ENCODE measurements around the gene HSPD1. TPM values are rescaled to one million over a fixed set of nuclear protein-coding genes. Genes with fewer than 3 reads are reported as not detected.

HSPD1 gene
- total RNA-seq (183 TPM), polyA plus RNA-seq (100 to 1,000 TPM in 1 of 4 donors, 10 to 100 TPM in 3; 81.1 to 108 (median 93.2) TPM)

DNA sequence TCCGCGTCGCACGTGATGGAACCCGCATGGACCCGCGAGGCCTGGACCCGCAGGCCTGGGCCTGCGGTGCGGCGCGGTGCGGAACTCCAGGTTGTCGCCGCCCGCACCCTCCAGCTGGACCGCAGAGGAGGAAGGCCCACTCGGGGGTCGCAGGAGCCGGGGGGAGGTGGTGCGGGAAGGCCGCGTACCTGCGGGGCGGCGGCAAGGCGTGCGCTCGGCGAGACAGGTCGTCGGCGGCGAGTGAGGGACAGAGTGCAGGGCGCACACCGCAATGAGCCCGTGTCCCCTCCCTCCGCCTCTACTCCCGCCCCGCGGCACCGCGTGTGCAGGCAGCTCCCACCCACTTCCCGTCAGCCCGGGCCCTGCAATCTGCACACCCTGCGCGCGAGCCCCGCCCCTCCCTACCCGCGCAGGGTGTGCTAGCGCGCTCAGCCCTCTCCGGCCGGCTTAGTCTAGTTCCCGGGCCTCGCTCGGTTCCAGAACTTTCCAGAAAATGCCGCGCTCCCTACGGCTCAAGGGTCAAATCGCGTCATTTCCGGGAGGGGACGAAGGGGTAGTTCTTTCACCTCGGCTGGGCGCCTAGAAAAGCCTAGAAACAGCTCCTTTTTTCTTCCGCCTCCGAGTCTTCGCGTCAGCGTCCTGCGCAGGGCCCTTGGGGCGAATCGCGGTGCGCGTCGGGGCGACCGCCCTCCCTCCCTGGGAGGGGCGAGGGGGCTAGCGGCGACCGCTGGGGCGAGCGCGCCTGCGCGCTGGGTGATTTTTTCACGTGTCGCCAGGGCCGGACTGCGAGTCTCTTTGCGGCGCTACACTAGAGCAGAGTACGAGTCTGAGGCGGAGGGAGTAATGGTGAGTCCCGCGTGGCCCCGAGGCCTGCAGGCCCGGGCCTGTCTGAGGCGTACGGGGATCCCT lies at the start of gene HSPD1, which contains the start of gene HSPE1:
Gene HSPD1 (minus strand): TSS at position 247 of the 909 bp plus-strand sequence. CDS start 992 bp downstream, outside the sequence.
Gene HSPE1 (plus strand): TSS at position 786 of the 909 bp plus-strand sequence. CDS start 58 bp downstream, at position 844.
- no peaks in the 10 kb centered on the region for H3K27me3 ChIP-seq (ENCODE audit: control insufficient read depth, insufficient read depth, low read length)
- DNase-seq: peak; percentile 97 to 99 (median 97)
- H3K4me3 Mint-ChIP-seq: peak within 1 kb of the TSS; percentile 93 to 98 (median 95)
- H3K4me1 ChIP-seq (ENCODE audit: control insufficient read depth, insufficient read depth, low read length, poor library complexity, severe bottlenecking): peaks cover 57% of the 10 kb centered on the region
- peak within 1 kb of the TSS; percentile 98 for H3K27ac ChIP-seq (ENCODE audit: insufficient read depth, low read length, poor library complexity, severe bottlenecking)
- peaks cover 7% of the 10 kb centered on the region for H3K27me3 Mint-ChIP-seq
- peak; percentile 86 to 87 for ATAC-seq (ENCODE audit: low read depth in 2 of 2)
- no peaks in the 10 kb centered on the region for H3K9me3 Mint-ChIP-seq
- peaks cover 21% of the 10 kb centered on the region for H3K36me3 Mint-ChIP-seq
- H3K4me1 Mint-ChIP-seq: peaks cover 38 to 75% (median 47%) of the 10 kb centered on the region in 4 donors
- H3K4me3 ChIP-seq (ENCODE audit: low read depth, low read length): peak within 1 kb of the TSS; percentile 98
- H3K36me3 ChIP-seq (ENCODE audit: control insufficient read depth, insufficient read depth, low read length): peaks cover 36% of the 10 kb centered on the region
- H3K9me3 ChIP-seq (ENCODE audit: control insufficient read depth in 2 of 2, low read length in 2 of 2): no peaks in the 10 kb centered on the region
- H3K27ac Mint-ChIP-seq: peak within 1 kb of the TSS; percentile 94 to 98 (median 98)

DNA sequence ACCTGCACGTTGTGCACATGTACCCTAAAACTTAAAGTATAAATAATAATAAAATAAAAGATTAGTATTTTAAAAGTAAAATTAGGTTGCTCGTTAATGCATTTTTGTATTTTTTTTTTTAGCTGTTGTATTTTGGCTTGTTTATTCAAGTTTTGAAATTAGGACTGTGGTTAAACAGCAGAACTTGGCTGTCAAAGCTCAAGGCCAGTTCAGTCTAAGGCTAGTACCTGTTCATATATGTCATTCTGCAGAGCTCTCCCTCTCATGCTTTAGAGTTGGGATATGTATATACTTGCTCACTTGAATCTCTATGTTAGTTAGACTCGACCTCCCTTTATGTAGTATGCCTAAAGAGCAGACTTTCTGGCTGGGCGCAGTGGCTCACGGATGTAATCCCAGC lies 48.9 kb upstream of the HSPD1 start:
- Mint-ChIP-seq H3K4me1 (peaks cover 6 to 16% (median 15%) of the 10 kb centered on the region in 4 donors), H3K36me3 (peaks cover 17% of the 10 kb centered on the region), H3K4me3 (no peak overlapping the region), H3K27ac (peak overlapping the region in 1 of 3 donors; percentile 14), H3K9me3 (no peaks in the 10 kb centered on the region), H3K27me3 (no peaks in the 10 kb centered on the region)
- Histone ChIP-seq H3K27me3 (ENCODE audit: control insufficient read depth, insufficient read depth, low read length) (no peaks in the 10 kb centered on the region), H3K36me3 (ENCODE audit: control insufficient read depth, insufficient read depth, low read length) (peaks cover 72% of the 10 kb centered on the region), H3K9me3 (ENCODE audit: control insufficient read depth in 2 of 2, low read length in 2 of 2) (no peaks in the 10 kb centered on the region), H3K4me3 (ENCODE audit: low read depth, low read length) (no peak overlapping the region), H3K4me1 (ENCODE audit: control insufficient read depth, insufficient read depth, low read length, poor library complexity, severe bottlenecking) (no peaks in the 10 kb centered on the region), H3K27ac (ENCODE audit: insufficient read depth, low read length, poor library complexity, severe bottlenecking) (no peak overlapping the region)
- no peak for ATAC-seq (ENCODE audit: low read depth in 2 of 2)
- DNase-seq: no peak

DNA sequence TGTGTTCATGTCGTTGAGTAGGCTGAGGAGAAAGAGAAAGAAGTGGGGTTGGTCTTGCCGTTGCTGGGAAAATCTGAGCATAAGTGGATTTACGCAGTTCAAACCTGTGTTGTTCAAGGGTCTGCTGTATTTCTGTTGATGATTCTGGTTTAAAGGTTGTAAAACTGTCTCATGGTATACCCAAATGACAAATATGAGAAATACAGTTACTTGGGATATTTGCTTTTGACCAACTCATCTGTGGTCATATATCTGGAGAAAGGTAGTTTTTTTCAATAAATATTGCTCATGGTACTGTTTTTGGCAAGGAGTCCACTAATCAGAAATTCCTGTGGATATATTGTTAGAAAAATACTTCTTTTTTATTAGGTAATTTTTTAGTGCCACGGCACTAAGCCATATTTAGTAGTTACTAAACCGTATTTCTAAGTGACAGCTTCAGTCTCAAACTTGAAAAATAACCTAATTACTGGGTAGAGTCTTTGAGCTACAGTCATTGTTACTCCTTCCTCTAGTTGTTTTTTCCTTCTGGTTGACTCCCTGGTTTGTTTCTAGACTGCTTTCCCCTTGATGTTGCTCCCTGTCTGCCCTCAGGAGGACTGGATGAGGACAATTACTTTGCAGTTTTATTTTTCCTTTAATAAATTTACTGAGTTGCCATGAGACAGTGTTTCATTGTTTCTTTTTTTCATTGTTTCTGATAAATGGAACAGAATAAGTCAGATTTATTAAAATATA lies 47.7 kb upstream of the HSPD1 start:
- H3K9me3 Mint-ChIP-seq: no peaks in the 10 kb centered on the region
- H3K36me3 Mint-ChIP-seq: peaks cover 26% of the 10 kb centered on the region
- peaks cover 8 to 17% (median 15%) of the 10 kb centered on the region in 4 donors for H3K4me1 Mint-ChIP-seq

GRCh38 chr2:197543206-197543605 lies 43.6 kb upstream of the HSPD1 start:
- H3K9me3 ChIP-seq (ENCODE audit: control insufficient read depth in 2 of 2, low read length in 2 of 2): no peaks in the 10 kb centered on the region
- no peaks in the 10 kb centered on the region for H3K27me3 ChIP-seq (ENCODE audit: control insufficient read depth, insufficient read depth, low read length)
- Mint-ChIP-seq H3K27me3 (no peaks in the 10 kb centered on the region), H3K36me3 (peaks cover 37% of the 10 kb centered on the region), H3K27ac (peak overlapping the region in 1 of 3 donors; percentile 12), H3K4me1 (peaks cover 21 to 31% (median 30%) of the 10 kb centered on the region in 4 donors), H3K4me3 (no peak overlapping the region), H3K9me3 (no peaks in the 10 kb centered on the region)
- H3K36me3 ChIP-seq (ENCODE audit: control insufficient read depth, insufficient read depth, low read length): peaks cover 74% of the 10 kb centered on the region
- no peak for ATAC-seq (ENCODE audit: low read depth in 2 of 2)
- H3K4me1 ChIP-seq (ENCODE audit: control insufficient read depth, insufficient read depth, low read length, poor library complexity, severe bottlenecking): no peaks in the 10 kb centered on the region
- DNase-seq: no peak
- H3K4me3 ChIP-seq (ENCODE audit: low read depth, low read length): no peak overlapping the region
- no peak overlapping the region for H3K27ac ChIP-seq (ENCODE audit: insufficient read depth, low read length, poor library complexity, severe bottlenecking)

More for the DNA sequence above, 47.7 kb upstream of the HSPD1 start:
- H3K27ac ChIP-seq (ENCODE audit: insufficient read depth, low read length, poor library complexity, severe bottlenecking): no peak overlapping the region
- Mint-ChIP-seq H3K27me3 (no peaks in the 10 kb centered on the region), H3K27ac (peak overlapping the region in 1 of 3 donors; percentile 29), H3K4me3 (no peak overlapping the region)
- ATAC-seq (ENCODE audit: low read depth in 2 of 2) (no peak), DNase-seq (no peak)
- peaks cover 73% of the 10 kb centered on the region for H3K36me3 ChIP-seq (ENCODE audit: control insufficient read depth, insufficient read depth, low read length)
- H3K9me3 ChIP-seq (ENCODE audit: control insufficient read depth in 2 of 2, low read length in 2 of 2): no peaks in the 10 kb centered on the region
- H3K4me3 ChIP-seq (ENCODE audit: low read depth, low read length): no peak overlapping the region
- no peaks in the 10 kb centered on the region for H3K27me3 ChIP-seq (ENCODE audit: control insufficient read depth, insufficient read depth, low read length)
- H3K4me1 ChIP-seq (ENCODE audit: control insufficient read depth, insufficient read depth, low read length, poor library complexity, severe bottlenecking): no peaks in the 10 kb centered on the region

DNA sequence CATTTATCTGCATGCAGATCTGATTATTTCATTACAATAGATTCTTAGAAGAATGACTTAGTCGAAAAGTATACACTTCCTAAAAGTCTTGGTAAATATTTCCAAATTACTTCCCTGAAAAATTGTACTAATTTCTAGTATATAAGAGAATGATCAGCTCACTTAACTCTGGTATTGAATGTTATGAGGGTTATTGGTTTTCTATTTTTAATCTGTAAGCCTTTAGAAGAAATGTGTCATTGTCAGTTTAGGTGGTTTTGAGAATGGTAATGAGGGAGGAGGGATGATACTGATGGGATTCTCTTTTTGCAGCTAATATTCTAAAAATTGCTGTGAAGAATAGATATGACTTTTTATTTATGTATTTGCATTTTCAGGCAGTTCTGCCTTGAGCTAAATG lies 40.1 kb upstream of the HSPD1 start:
- Histone ChIP-seq H3K27ac (ENCODE audit: insufficient read depth, low read length, poor library complexity, severe bottlenecking) (no peak overlapping the region), H3K4me1 (ENCODE audit: control insufficient read depth, insufficient read depth, low read length, poor library complexity, severe bottlenecking) (peaks cover 2% of the 10 kb centered on the region), H3K36me3 (ENCODE audit: control insufficient read depth, insufficient read depth, low read length) (peaks cover 83% of the 10 kb centered on the region), H3K9me3 (ENCODE audit: control insufficient read depth in 2 of 2, low read length in 2 of 2) (no peaks in the 10 kb centered on the region), H3K27me3 (ENCODE audit: control insufficient read depth, insufficient read depth, low read length) (no peaks in the 10 kb centered on the region), H3K4me3 (ENCODE audit: low read depth, low read length) (no peak overlapping the region)
- no peak overlapping the region for H3K4me3 Mint-ChIP-seq
- no peaks in the 10 kb centered on the region for H3K9me3 Mint-ChIP-seq
- H3K36me3 Mint-ChIP-seq: peaks cover 47% of the 10 kb centered on the region
- peaks cover 23 to 50% (median 34%) of the 10 kb centered on the region in 4 donors for H3K4me1 Mint-ChIP-seq
- DNase-seq (no peak), ATAC-seq (ENCODE audit: low read depth in 2 of 2) (no peak)
- H3K27me3 Mint-ChIP-seq: no peaks in the 10 kb centered on the region
- peak overlapping the region; percentile 2 to 61 (median 26) for H3K27ac Mint-ChIP-seq

GRCh38 chr2:197538412-197538811 lies 38.8 kb upstream of the HSPD1 start:
- no peaks in the 10 kb centered on the region for H3K9me3 Mint-ChIP-seq
- Histone ChIP-seq H3K9me3 (ENCODE audit: control insufficient read depth in 2 of 2, low read length in 2 of 2) (no peaks in the 10 kb centered on the region), H3K4me3 (ENCODE audit: low read depth, low read length) (peak overlapping the region; percentile 33), H3K36me3 (ENCODE audit: control insufficient read depth, insufficient read depth, low read length) (peaks cover 74% of the 10 kb centered on the region), H3K4me1 (ENCODE audit: control insufficient read depth, insufficient read depth, low read length, poor library complexity, severe bottlenecking) (peaks cover 9% of the 10 kb centered on the region), H3K27me3 (ENCODE audit: control insufficient read depth, insufficient read depth, low read length) (no peaks in the 10 kb centered on the region), H3K27ac (ENCODE audit: insufficient read depth, low read length, poor library complexity, severe bottlenecking) (no peak overlapping the region)
- H3K27ac Mint-ChIP-seq: peak overlapping the region; percentile 26 to 82 (median 48)
- no peak for DNase-seq
- H3K27me3 Mint-ChIP-seq: no peaks in the 10 kb centered on the region
- H3K4me1 Mint-ChIP-seq: peaks cover 32 to 63% (median 43%) of the 10 kb centered on the region in 4 donors
- peaks cover 54% of the 10 kb centered on the region for H3K36me3 Mint-ChIP-seq
- H3K4me3 Mint-ChIP-seq: peak overlapping the region in 1 of 4 donors; percentile 31
- ATAC-seq (ENCODE audit: low read depth in 2 of 2): no peak

DNA sequence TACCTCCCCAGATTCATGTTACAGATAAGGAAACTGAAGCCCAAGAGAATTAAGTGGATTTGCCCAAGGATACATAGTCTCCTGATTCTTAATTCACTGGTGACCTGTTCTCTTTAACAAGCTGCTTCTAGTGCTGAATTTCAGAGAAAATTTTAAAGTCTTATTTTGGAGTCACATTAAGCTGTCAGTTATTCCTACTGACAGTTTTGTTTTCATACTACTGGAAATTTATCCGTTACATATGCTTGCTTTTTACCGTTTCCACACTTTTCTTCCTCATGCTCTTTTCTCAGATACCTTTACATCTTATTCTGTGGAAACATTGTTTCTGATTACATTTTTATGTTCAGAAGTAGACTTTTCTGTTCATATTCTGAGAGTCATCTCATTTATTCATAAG lies 17.5 kb upstream of the HSPD1 start:
- peak overlapping the region; percentile 29 to 100 (median 91) for H3K27ac Mint-ChIP-seq

More for the DNA sequence above, 17.5 kb upstream of the HSPD1 start:
- Histone ChIP-seq H3K4me3 (ENCODE audit: low read depth, low read length) (peak overlapping the region; percentile 88), H3K27me3 (ENCODE audit: control insufficient read depth, insufficient read depth, low read length) (no peaks in the 10 kb centered on the region), H3K27ac (ENCODE audit: insufficient read depth, low read length, poor library complexity, severe bottlenecking) (peak overlapping the region; percentile 92), H3K9me3 (ENCODE audit: control insufficient read depth in 2 of 2, low read length in 2 of 2) (no peaks in the 10 kb centered on the region), H3K36me3 (ENCODE audit: control insufficient read depth, insufficient read depth, low read length) (peaks cover 12% of the 10 kb centered on the region), H3K4me1 (ENCODE audit: control insufficient read depth, insufficient read depth, low read length, poor library complexity, severe bottlenecking) (peaks cover 19% of the 10 kb centered on the region)
- Mint-ChIP-seq H3K36me3 (peaks cover 25% of the 10 kb centered on the region), H3K9me3 (peaks cover 0 to 10% (median 0%) of the 10 kb centered on the region in 7 donors), H3K4me1 (peaks cover 32 to 67% (median 49%) of the 10 kb centered on the region in 4 donors), H3K27me3 (peaks cover 6% of the 10 kb centered on the region), H3K4me3 (peak overlapping the region; percentile 95 to 100 (median 98))
- DNase-seq (no peak), ATAC-seq (ENCODE audit: low read depth in 2 of 2) (no peak)
